Measurements from ENCODE around the gene MFRP.

DNA sequence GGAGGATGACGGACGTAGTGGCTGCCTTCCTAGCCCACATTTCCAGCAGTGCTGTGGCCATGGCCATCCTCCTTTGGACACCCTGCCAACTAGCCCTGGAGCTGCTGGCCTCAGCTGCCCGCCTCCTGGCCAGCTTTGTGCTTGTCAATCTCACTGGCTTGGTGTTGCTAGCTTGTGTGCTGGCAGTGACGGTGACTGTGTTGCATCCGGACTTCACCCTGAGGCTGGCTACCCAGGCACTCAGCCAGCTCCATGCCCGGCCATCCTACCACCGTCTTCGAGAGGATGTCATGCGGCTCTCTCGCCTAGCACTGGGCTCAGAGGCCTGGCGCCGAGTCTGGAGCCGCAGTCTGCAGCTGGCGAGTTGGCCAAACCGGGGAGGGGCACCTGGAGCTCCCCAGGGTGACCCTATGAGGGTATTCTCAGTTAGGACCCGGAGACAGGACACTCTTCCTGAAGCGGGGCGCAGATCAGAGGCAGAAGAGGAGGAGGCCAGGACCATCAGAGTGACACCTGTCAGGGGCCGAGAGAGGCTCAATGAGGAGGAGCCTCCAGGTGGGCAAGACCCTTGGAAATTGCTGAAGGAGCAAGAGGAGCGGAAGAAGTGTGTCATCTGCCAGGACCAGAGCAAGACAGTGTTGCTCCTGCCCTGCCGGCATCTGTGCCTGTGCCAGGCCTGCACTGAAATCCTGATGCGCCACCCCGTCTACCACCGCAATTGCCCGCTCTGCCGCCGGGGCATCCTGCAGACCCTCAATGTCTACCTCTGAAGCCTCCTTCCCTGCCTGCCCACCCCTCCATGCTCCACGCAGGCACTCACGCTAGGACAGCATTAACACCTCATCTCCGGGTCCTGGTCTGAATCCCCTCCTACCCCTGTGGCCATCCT is 10.6 kb downstream of the MFRP start:
- no peak for TF ChIP-seq POLR2A (IDR thresholded peaks at IDR 0.05)
- TF ChIP-seq, protein P1, sequence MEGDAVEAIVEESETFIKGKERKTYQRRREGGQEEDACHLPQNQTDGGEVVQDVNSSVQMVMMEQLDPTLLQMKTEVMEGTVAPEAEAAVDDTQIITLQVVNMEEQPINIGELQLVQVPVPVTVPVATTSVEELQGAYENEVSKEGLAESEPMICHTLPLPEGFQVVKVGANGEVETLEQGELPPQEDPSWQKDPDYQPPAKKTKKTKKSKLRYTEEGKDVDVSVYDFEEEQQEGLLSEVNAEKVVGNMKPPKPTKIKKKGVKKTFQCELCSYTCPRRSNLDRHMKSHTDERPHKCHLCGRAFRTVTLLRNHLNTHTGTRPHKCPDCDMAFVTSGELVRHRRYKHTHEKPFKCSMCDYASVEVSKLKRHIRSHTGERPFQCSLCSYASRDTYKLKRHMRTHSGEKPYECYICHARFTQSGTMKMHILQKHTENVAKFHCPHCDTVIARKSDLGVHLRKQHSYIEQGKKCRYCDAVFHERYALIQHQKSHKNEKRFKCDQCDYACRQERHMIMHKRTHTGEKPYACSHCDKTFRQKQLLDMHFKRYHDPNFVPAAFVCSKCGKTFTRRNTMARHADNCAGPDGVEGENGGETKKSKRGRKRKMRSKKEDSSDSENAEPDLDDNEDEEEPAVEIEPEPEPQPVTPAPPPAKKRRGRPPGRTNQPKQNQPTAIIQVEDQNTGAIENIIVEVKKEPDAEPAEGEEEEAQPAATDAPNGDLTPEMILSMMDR (IDR thresholded peaks at IDR 0.05), result no peak
- no peak for TF ChIP-seq POLR2AphosphoS5 (IDR thresholded peaks at IDR 0.05)
